Nephron progenitor cell (in vitro differentiated cells): Measurements from ENCODE around the gene CAP2.
"Not testable (repeated sequence)": the region's sequence is repeated elsewhere in the genome, so short reads cannot be mapped to it uniquely, and the experiment has no call there.

Experiments used
- DNase-seq: peaks from one replicate; pipeline ENCODE4 v3.0.0; 2021
- H3K27ac Mint-ChIP-seq: 2 replicates; pipeline ENCODE4 v1.8.0; 2021; ENCODE audit warnings: mild to moderate bottlenecking, moderate library complexity, mixed read lengths
- H3K27me3 Mint-ChIP-seq: 2 replicates; pipeline ENCODE4 v1.8.0; 2021; ENCODE audit warnings: mild to moderate bottlenecking, low read depth, mixed read lengths; ENCODE audit not compliant: poor library complexity
- H3K36me3 Mint-ChIP-seq: 2 replicates; pipeline ENCODE4 v1.8.0; 2021; ENCODE audit warnings: low read depth, mixed read lengths
- H3K4me1 Mint-ChIP-seq: 2 replicates; pipeline ENCODE4 v1.8.0; 2021; ENCODE audit warnings: mixed read lengths
- H3K4me3 Mint-ChIP-seq: 2 replicates; pipeline ENCODE4 v1.8.0; 2021; ENCODE audit warnings: mild to moderate bottlenecking, moderate library complexity, mixed read lengths
- H3K9me3 Mint-ChIP-seq: 2 replicates; pipeline ENCODE4 v1.8.0; 2021; ENCODE audit warnings: mild to moderate bottlenecking, moderate library complexity, mixed read lengths
- CTCF ChIP-seq: fragments of 200-600 bp; sonication (generic); IDR thresholded peaks from 2 replicates; pipeline ENCODE4 v1.5.0; 2021; ENCODE audit warnings: antibody characterized with exemption

CAP2 gene

GRCh38 chr6:17432356-17432755 lies 39.0 kb downstream of the CAP2 start:
- H3K4me3 Mint-ChIP-seq: no peak overlapping the region
- TF ChIP-seq CTCF: no peak
- no peaks in the 10 kb centered on the region for H3K4me1 Mint-ChIP-seq
- H3K27me3 Mint-ChIP-seq: no peaks in the 10 kb centered on the region
- no peak for DNase-seq
- H3K36me3 Mint-ChIP-seq: peaks cover 43% of the 10 kb centered on the region
- H3K9me3 Mint-ChIP-seq: peaks cover 20% of the 10 kb centered on the region
- no peak overlapping the region for H3K27ac Mint-ChIP-seq

DNA sequence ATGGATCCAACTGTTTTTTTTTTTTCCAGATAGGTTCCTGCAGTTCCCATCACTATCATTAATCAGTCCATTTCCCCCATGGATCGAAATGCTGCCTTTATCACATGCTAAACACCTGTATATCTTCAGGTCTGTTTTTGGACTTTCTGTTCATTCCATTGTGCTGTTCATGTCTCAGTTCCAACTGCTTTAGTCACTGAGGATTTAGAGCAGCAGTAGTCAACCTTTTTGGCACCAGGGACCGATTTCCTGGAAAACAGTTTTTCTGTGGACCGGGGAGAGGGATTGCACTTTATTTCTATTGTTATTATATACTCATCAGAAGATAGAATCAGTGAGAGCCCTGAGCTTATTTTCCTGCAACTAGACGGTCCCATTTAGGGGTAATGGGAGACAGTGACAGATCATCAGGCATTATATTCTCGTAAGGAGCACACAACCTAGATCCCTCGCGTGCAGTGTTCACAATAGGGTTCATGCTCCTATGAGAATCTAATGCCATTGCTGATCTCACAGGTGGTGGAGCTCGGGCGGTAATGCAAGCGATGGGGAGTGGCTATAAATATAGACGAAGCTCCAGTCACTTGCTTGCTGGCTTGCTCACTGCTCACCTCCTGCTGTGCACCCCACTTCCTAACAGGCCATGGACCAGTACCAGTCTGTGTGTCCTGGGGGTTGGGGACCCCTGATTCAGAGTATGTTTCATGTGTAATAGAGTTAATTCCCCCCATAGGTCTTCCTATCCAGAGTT lies 46.0 kb downstream of the CAP2 start:
- Mint-ChIP-seq H3K27ac (no peak overlapping the region), H3K4me1 (peaks cover 4% of the 10 kb centered on the region), H3K9me3 (peaks cover 32% of the 10 kb centered on the region), H3K36me3 (peaks cover 54% of the 10 kb centered on the region), H3K27me3 (no peaks in the 10 kb centered on the region), H3K4me3 (no peak overlapping the region)
- no peak for DNase-seq
- TF ChIP-seq CTCF: no peak

GRCh38 chr6:17440811-17441210 lies 47.4 kb downstream of the CAP2 start:
- peaks cover 47% of the 10 kb centered on the region for H3K36me3 Mint-ChIP-seq
- not testable (repeated sequence) for H3K4me3 Mint-ChIP-seq, H3K27me3 Mint-ChIP-seq, H3K27ac Mint-ChIP-seq, H3K4me1 Mint-ChIP-seq, DNase-seq
- peaks cover 27% of the 10 kb centered on the region for H3K9me3 Mint-ChIP-seq

GRCh38 chr6:17442196-17442595 lies 48.8 kb downstream of the CAP2 start:
- peak overlapping the region; percentile 70 for H3K27ac Mint-ChIP-seq
- DNase-seq: no peak
- H3K4me3 Mint-ChIP-seq: no peak overlapping the region
- peaks cover 33% of the 10 kb centered on the region for H3K36me3 Mint-ChIP-seq
- no peaks in the 10 kb centered on the region for H3K27me3 Mint-ChIP-seq
- no peak for TF ChIP-seq CTCF
- peaks cover 4% of the 10 kb centered on the region for H3K4me1 Mint-ChIP-seq
- peaks cover 17% of the 10 kb centered on the region for H3K9me3 Mint-ChIP-seq

DNA sequence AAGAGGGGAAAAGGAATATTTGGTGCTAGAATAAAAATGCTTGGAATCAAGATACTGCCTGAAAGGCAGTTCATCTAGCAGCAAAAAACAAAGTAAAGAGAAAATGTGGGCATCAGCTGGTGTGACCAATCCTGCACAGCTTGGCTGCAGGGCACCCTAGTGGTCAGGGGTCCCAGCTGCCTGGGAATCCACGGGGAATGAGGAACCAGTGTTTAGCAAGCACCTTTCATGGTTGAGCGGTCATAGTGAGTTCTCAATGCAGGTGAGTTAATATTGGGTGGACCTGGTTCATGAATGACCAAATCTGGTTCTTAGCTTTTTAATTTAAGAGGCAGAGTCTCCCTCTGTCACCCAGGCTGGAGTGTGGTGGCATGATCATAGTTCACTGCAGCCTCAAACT lies 53.3 kb downstream of the CAP2 start:
- no peaks in the 10 kb centered on the region for H3K9me3 Mint-ChIP-seq
- no peaks in the 10 kb centered on the region for H3K27me3 Mint-ChIP-seq
- H3K27ac Mint-ChIP-seq: no peak overlapping the region
- no peak overlapping the region for H3K4me3 Mint-ChIP-seq
- DNase-seq: no peak
- H3K4me1 Mint-ChIP-seq: peaks cover 13% of the 10 kb centered on the region
- no peak for TF ChIP-seq CTCF
- H3K36me3 Mint-ChIP-seq: peaks cover 10% of the 10 kb centered on the region

DNA sequence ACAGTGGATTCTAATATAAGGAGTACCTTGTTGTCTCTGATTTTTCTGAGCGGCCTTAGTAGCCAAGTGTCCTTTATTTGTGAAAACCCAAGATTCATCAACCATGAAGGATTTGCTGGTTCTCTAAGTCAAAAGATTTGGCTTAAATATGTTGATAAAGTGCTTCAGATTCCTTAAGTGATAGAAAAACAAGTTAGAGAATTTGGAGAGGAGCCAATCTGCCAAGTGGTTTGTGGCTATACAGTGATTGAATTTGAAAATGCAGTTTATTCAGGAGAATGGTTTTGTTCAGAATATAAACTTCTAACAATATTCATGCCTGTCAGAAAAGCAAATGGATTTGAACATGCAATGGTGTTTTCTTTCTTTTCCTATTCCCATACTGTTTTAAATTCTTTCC lies 54.8 kb downstream of the CAP2 start:
- H3K27me3 Mint-ChIP-seq: peaks cover 3% of the 10 kb centered on the region
- peaks cover 8% of the 10 kb centered on the region for H3K4me1 Mint-ChIP-seq
- no peak overlapping the region for H3K4me3 Mint-ChIP-seq
- peaks cover 13% of the 10 kb centered on the region for H3K36me3 Mint-ChIP-seq
- DNase-seq: no peak
- TF ChIP-seq CTCF: no peak
- no peak overlapping the region for H3K27ac Mint-ChIP-seq
- no peaks in the 10 kb centered on the region for H3K9me3 Mint-ChIP-seq
